Erythroblast (primary cell): ENCODE data around the gene MAPK10.

ENCODE experiments used
- GATA1 ChIP-seq: IDR thresholded peaks from 2 replicates; pipeline ENCODE4 v1.6.1; 2011; ENCODE audit warnings: low read depth, mild to moderate bottlenecking, control low read depth, low read length, moderate library complexity
- POLR2A ChIP-seq: IDR thresholded peaks from 2 replicates; pipeline ENCODE4 v1.6.1; 2011; ENCODE audit warnings: mild to moderate bottlenecking, low read length

GRCh38 chr4:86019906-86020305 is 339.9 kb downstream of the MAPK10 start:
- TF ChIP-seq POLR2A (no peak), GATA1 (no peak)
